ENCODE results near the gene PGA4. TPM values are rescaled to one million over a fixed set of nuclear protein-coding genes. Genes with fewer than 3 reads are reported as not detected.

PGA4 gene
- total and polyA plus RNA-seq, 2 experiments from 2014 or later: 0.81 TPM; not detected in 1

DNA sequence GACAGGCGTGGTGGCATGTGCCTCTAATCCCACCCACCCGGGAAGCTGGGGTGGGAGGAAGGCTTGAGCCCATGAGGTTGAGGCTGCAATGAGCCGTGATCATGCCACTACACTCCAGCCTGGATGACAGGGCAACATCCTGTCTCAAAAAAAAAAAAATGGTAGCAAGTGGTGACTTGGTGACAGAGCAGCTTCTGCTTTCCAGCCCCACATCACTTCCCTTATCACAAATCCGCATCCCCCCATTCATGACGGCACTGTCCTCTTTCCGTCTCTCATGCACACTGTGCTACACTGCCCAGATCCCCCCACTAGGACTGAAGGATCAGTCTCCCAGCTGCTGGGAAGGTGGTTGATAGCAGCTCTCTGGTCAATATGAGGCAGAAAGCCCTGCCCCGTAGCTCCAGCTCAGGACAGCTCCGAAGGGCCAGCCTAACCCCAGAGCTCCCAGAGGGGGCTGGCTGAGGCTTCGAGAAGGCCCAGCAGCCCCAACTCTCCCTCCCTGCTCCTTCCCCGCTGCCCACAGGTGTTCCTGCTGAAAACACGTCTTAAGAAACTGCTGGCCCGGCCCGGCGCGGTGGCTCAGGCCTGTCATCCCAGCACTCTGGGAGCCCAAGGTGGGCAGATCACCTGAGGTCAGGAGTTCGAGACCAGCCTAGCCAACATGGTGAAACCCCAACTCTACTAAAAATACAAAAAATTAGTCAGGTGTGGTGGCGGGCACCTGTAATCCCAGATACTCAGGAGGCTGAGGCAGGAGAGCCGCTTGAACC is 34.7 kb downstream of the PGA4 start:
- H3K4me2 ChIP-seq: no peak overlapping the region
- no peaks in the 10 kb centered on the region for H3F3A ChIP-seq (replicated peaks; ENCODE audit: low read depth)
- Mint-ChIP-seq H3K27ac (no peak overlapping the region), H3K4me1 (no peaks in the 10 kb centered on the region; the same call in 2 of the 3 replicates), H3K27me3 (ENCODE audit: insufficient read depth, low read depth, poor library complexity) (peaks cover 2% of the 10 kb centered on the region), H3K9me3 (no peaks in the 10 kb centered on the region), H3K36me3 (ENCODE audit: low read depth) (peaks cover 5% of the 10 kb centered on the region; the same call in 1 of the 3 replicates), H3K4me3 (no peak overlapping the region)
- no peak overlapping the region for H2AFZ ChIP-seq
- TF ChIP-seq NANOG (IDR thresholded peaks at IDR 0.05; ENCODE audit: borderline replicate concordance) (no peak), POLR2AphosphoS5 (IDR thresholded peaks at IDR 0.05; ENCODE audit: low read depth) (no peak), CTCF (conservative IDR thresholded peaks at IDR 0.05; ENCODE audit: low read depth in 2 of 2) (no peak), EZH2 (IDR thresholded peaks at IDR 0.05; ENCODE audit: low read depth, unreplicated experiment) (no peak), ZNF331 (CRISPR knock-in tag; IDR thresholded peaks at IDR 0.05; ENCODE audit: low read depth) (no peak), STAT1 (IDR thresholded peaks at IDR 0.05; ENCODE audit: unreplicated experiment) (no peak), REST (IDR thresholded peaks at IDR 0.05; ENCODE audit: unreplicated experiment) (no peak), ZNF114 (CRISPR knock-in tag; IDR thresholded peaks at IDR 0.05) (no peak), ZNF462 (CRISPR knock-in tag; IDR thresholded peaks at IDR 0.05) (no peak), EZH2phosphoT487 (IDR thresholded peaks at IDR 0.05; ENCODE audit: unreplicated experiment) (no peak), JUNB (IDR thresholded peaks at IDR 0.05; ENCODE audit: unreplicated experiment) (no peak), CREB1 (CRISPR knock-in tag; IDR thresholded peaks at IDR 0.05; ENCODE audit: low read depth) (no peak)
- TF ChIP-seq, protein P1, sequence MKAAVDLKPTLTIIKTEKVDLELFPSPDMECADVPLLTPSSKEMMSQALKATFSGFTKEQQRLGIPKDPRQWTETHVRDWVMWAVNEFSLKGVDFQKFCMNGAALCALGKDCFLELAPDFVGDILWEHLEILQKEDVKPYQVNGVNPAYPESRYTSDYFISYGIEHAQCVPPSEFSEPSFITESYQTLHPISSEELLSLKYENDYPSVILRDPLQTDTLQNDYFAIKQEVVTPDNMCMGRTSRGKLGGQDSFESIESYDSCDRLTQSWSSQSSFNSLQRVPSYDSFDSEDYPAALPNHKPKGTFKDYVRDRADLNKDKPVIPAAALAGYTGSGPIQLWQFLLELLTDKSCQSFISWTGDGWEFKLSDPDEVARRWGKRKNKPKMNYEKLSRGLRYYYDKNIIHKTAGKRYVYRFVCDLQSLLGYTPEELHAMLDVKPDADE (IDR thresholded peaks at IDR 0.05): no peak
- 0 out of 2 replicates have a peak, but pooled peaks cover 2% of the 10 kb centered on the region for H4K20me1 ChIP-seq (replicated peaks; ENCODE audit: insufficient read depth)
- H3K79me2 ChIP-seq (replicated peaks; ENCODE audit: insufficient read depth): no peaks in the 10 kb centered on the region
- no peaks in the 10 kb centered on the region for H3K9me2 ChIP-seq (ENCODE audit: insufficient read depth)
- H3K27ac ChIP-seq (ENCODE audit: low read depth): no peak overlapping the region
- H3K27me3 ChIP-seq (ENCODE audit: insufficient read depth): no peaks in the 10 kb centered on the region
- H3K36me3 ChIP-seq (ENCODE audit: insufficient read depth): no peaks in the 10 kb centered on the region
- ATAC-seq (no peak), DNase-seq (ENCODE audit: low spot score) (no peak)
- no peaks in the 10 kb centered on the region for H3K4me1 ChIP-seq (ENCODE audit: insufficient read depth)
- H3K4me3 ChIP-seq: no peak overlapping the region

All from GM23338 (cell line).